Activated CD4-positive, alpha-beta T cell treated with anti-CD3 and anti-CD28 coated beads, Interleukin-2, amount 50 U/mL, for 1 hour (primary cell): Measurements from ENCODE around the gene P2RY6.

ENCODE experiments used
- DNase-seq: peaks from one replicate; pipeline ENCODE4 v3.0.0-alpha.2; 2020

P2RY6 gene

GRCh38 chr11:73320763-73321603 is 48.8 kb downstream of the P2RY6 start:
- DNase-seq, result no peak

- DNase-seq, result no peak
Observed at GRCh38 chr11:73321604-73322381, 49.7 kb downstream of the P2RY6 start.

GRCh38 chr11:73322382-73323306 is 50.5 kb downstream of the P2RY6 start:
- no peak for DNase-seq

GRCh38 chr11:73323464-73323863 is 51.3 kb downstream of the P2RY6 start:
- DNase-seq, result no peak

- DNase-seq, result no peak
Observed at GRCh38 chr11:73324116-73324515, 52.0 kb downstream of the P2RY6 start.

- DNase-seq, result no peak
Observed at GRCh38 chr11:73324665-73325035, 52.5 kb downstream of the P2RY6 start.

- no peak for DNase-seq
Observed at GRCh38 chr11:73325036-73325981, 53.2 kb downstream of the P2RY6 start.

GRCh38 chr11:73326929-73327811 is 55.0 kb downstream of the P2RY6 start:
- DNase-seq, result no peak

- no peak for DNase-seq
Observed at GRCh38 chr11:73327812-73328364, 55.8 kb downstream of the P2RY6 start.

- DNase-seq, result no peak
Observed at GRCh38 chr11:73330569-73331093, 58.5 kb downstream of the P2RY6 start.

GRCh38 chr11:73331138-73331916 is 59.2 kb downstream of the P2RY6 start:
- DNase-seq, result no peak

- no peak for DNase-seq
Observed at GRCh38 chr11:73333173-73333572, 61.0 kb downstream of the P2RY6 start.

- no peak for DNase-seq
Observed at GRCh38 chr11:73333640-73334383, 61.7 kb downstream of the P2RY6 start.

GRCh38 chr11:73334384-73335203 is 62.5 kb downstream of the P2RY6 start:
- no peak for DNase-seq

- DNase-seq, result peak; percentile 76
Observed at GRCh38 chr11:73335204-73335923, 63.2 kb downstream of the P2RY6 start.

GRCh38 chr11:73337846-73338245 is 65.7 kb downstream of the P2RY6 start:
- no peak for DNase-seq

GRCh38 chr11:73338279-73338678 is 66.1 kb downstream of the P2RY6 start:
- no peak for DNase-seq
